Adipose tissue (tissue), 3 donors: ENCODE results near the gene TFDP2. TPM values are rescaled to one million over a fixed set of nuclear protein-coding genes. Genes with fewer than 3 reads are reported as not detected.
"Not testable (repeated sequence)": the region's sequence is repeated elsewhere in the genome, so short reads cannot be mapped to it uniquely, and the experiment has no call there.

Experiments used
- H3K27ac ChIP-seq: one replicate; pipeline ENCODE4 v1.5.1; 2013; ENCODE audit warnings: low read depth, low read length
- WGBS, 3 donors: extraction: QIAGEN DNeasy Blood & Tissue Kit; methylation state at CpG; one replicate each; pipeline ENCODE4 v1.1.7; 2013; 5-methylcytosine and 5-hydroxymethylcytosine counted together
- polyA plus RNA-seq, 3 donors: library from polyadenylated mRNA; stranded (reverse); fragments of 200-250 nt; gene quantifications; one replicate each; pipeline ENCODE4 v1.2.3, GENCODE V29; 2013
- donor health status: healthy with polysubstance abuse.
- donor health status: Bipolar disorder and iron deficiency.
- donor health status: healthy.

The TFDP2 gene
- polyA plus RNA-seq, 3 donors: 6.7 to 22.6 (median 19.7) TPM

DNA sequence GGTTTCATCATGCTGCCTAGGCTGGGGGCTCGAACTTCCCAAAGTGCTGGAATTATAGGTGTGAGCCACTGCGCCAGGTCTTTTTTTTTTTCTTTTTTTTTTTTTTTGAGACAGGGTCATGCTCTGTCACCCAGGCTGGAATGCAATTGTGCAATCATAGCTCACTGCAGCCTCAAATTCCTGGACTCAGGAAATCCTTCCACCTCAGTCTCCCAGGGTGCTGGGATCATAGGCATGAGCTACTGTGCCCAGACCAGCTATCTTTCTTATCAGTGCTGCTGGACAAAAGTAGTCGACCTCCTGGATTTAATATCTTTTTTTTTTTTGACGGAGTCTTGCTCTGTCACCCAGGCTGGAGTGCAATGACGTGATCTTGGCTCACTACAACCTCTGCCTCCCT, 60.8 kb downstream of the TFDP2 start:
- whole genome bisulfite sequencing, 3 donors: 89 to 93% (median 90%) methylated on average over 5 of the region's 5 CpGs

DNA sequence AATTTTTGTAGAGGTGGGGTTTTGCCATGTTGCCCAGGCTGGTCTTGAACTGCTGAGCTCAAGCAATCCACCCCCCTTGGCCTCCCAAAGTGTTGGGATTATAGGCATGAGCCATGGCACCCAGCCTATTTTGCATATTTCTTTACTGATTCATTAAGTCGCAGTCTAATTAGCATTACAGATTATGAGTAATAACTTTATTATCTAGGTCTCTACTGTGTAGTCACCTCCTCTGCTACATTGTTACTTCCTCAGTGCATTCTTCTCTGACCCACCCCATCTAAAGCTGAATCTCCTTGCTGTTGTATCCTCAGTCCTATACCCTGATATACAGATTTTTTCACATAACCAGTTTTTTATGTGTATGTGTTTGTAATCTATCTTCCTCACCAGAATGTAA, 61.7 kb downstream of the TFDP2 start:
- whole genome bisulfite sequencing, 3 donors: 81 to 100% (median 87%) methylated on average over 1 of the region's 1 CpG
- H3K27ac ChIP-seq: no peak overlapping the region

More for the DNA sequence above, 60.8 kb downstream of the TFDP2 start:
- H3K27ac ChIP-seq: no peak overlapping the region

DNA sequence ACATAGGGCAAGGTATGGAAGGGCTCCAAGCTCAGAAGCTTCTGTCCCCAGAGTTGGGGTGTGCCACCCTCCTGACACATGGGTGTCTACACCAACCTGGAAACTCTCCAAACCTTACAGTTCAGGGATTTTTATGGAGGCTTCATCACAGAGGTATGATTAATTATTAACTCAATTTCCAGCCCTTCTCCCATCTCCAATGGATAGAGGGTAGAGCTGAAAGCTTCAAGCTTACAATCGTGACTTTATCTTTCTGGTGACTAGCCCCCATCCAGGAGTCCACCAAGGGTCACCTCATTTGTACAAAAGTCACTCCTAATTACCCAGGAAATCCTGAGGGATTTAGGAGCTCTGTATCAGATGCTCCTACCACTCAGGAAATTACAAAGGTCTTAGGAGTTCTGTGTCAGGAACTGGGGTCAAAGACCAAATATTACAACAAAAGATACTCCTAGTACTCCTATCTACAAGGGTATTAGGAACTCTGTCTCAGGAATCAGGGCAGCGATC, 62.7 kb downstream of the TFDP2 start:
- 67 to 75% (median 70%) methylated on average over 2 of the region's 2 CpGs for WGBS, 3 donors
- H3K27ac ChIP-seq: no peak overlapping the region

DNA sequence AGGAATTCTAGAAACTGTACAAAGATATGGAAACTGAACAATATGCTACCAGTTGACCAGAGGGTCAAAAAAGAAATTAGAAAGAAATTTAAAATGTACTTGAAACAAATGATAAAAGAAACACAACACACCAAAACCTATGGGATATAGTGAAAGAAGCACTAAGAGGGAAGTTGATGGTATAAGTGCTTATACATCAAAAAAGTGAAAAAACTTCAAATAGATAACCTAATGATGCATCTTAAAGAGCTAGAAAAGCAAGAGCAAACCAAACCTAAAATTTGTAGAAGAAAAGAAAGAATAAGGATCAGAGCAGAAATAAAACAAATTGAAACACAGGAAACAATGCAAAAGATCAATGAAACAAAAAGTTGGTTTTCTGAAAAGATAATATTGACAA, 68.2 kb downstream of the TFDP2 start:
- no peak overlapping the region for H3K27ac ChIP-seq

DNA sequence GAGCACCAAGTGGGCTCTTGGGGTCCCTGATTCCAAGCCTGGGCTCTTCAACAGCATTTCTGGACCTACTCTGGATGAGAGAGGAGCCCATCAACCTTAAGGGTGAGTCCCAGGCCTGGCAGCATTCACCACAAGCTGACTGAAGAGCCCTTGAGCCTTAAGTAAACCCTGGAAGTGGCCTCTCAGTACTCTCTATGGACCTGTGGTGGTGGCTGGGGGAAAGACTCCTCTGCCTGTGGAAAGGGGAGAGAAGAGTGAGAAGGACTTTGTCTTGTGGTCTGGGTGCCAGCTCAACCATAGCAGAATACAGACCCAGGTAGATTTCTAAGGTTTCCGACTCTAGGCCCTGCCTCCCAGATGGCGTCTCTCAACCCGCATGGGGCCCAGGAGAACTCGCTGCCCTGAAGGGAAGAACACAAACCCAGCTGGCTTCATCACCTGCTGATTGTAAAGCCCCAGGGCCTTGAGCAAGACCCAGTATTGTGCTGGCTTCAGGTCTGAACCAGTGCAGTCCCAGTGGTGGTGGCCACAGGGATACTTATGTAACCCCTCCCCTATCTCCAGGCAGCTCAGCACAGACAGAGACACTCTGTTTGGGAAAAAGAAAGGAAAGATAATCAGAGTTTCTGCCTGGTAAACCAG, 71.4 kb downstream of the TFDP2 start:
- 97 to 99% (median 97%) methylated on average over 4 of the region's 4 CpGs for WGBS, 3 donors
- H3K27ac ChIP-seq: no peak overlapping the region

DNA sequence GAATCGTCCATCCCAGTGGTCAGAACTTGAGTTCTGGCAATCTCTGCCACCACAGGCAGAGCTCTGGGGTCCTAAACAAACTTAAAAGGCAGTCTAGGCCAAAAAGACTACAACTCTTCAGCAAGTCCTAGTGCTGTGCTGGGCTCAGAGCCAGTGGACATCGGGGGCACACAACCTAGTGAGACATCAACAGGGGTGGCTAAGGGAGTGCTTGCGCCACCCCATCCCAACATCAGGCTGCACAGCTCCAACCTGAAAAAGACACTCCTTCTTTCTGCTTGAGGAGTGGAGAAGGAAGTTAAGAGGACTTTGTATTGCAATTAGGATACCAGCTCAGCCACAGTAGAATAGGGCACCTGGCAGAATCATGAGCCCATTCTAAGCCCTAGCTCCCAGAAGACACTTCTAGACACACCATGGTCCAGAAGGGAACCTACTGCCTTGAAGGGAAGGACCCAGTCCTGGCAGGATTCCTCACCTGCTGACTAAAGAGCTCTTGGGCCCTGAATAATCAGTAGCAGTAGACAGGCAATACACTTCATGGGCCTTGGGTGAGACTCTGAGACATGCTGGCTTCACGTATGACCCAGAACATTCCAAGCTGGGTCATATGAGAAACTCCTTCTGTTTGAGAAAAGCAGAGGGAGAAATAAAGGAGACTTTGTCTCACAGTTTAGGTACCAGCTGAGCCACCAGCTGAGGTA, 72.0 kb downstream of the TFDP2 start:
- H3K27ac ChIP-seq: no peak overlapping the region
- 93 to 95% (median 95%) methylated on average over 4 of the region's 4 CpGs for WGBS, 3 donors

DNA sequence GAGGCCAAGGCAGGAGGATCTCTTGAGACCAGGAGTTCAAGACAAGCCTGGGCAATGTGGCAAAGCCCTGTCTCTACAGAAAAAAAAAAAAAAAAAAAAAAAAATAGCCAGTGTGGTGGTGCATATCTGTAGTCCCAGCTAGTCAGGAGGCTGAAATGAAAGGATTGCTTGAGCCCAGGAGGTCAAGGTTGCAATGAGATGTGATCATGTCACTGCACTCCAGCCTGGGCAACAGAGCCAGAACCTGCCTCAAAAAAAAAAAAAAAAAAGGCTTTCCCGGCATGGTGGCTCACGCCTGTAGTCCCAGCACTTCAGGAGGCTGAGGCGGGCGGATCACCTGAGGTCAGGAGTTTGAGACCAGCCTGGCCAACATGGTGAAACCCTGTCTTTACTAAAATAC, 73.7 kb downstream of the TFDP2 start:
- 91 to 95% (median 93%) methylated on average over 2 to 4 of the region's 4 CpGs for WGBS, 3 donors
- H3K27ac ChIP-seq: not testable (repeated sequence)

DNA sequence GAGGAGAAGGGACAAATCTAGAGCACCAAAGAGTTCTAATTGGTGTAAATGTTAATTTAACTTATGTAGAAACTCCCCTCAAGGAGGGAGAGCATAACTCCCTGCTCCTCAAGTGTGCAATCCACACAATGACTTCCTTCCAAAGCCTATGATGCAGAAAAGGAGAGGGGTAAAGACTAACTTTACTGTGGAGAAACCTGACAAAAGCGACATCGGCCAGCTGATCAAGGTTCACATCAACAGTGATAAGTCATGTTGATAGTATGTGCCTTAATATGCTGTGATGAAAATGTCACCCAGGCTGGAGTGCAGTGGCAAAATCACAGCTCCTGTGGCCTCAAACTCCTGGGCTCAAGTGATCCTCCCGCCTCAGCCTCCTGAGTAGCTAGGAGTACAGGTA, 76.5 kb downstream of the TFDP2 start:
- 94 to 96% (median 96%) methylated on average over 3 of the region's 3 CpGs for WGBS, 3 donors
- no peak overlapping the region for H3K27ac ChIP-seq

DNA sequence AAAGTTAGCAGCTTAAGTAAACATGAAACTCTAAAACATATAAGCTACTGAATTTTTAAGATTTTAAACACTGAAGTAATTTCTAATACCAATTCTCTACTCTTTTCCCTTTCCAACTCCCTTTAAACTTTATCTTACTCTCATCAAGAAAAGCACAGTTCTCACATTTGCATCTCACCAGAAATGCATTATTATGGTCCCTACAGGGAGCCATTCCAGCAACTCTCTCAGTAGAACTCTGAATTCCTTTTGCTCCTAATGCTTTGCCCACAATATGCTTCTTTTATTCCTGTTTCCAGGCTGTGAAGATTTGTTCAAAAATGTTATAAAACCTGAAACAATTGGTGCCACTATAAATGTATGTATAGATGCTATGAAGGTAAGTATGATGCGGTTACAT, 83.4 kb downstream of the TFDP2 start:
- no peak overlapping the region for H3K27ac ChIP-seq
- 97 to 100% (median 99%) methylated on average over 1 of the region's 1 CpG for WGBS, 3 donors

DNA sequence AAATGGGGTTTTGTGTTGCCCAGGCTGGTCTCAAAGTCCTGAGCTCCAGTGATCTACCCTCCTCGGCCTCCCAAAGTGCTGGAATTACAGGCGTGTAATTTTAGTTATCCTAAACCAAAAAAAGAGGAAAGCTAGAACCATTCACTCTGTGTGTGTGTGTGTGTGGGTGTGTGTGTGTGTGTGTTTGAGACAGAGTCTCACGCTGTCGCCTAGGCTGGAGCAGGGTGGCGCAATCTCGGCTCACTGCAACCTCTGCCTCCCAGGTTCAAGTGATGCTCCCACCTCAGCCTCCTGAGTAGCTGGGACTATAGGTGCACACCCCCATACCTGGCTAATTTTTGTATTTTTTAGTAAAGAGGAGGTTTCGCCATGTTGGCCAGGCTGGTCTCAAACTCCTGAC, 84.0 kb downstream of the TFDP2 start:
- H3K27ac ChIP-seq: no peak overlapping the region
- 89 to 93% (median 92%) methylated on average over 7 of the region's 7 CpGs for WGBS, 3 donors

DNA sequence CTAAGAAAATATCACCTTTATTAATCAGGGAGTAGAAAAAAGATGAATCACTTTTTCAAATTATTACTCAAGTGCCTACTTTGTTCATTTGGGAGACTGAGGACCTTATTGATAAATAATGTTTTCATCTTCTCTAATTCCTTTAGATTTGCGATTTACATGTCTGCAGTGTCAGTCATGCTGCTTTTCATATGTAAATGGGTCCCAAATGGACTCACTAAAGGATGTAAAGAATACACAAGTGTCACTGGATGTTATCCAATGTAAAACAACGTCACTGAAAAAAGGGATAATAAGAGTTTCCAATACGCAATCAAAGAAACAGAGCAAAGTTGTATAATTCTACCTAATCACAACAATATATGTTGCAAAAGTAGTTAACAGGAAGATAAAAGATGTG, 84.9 kb downstream of the TFDP2 start:
- WGBS, 3 donors: 82 to 96% (median 88%) methylated on average over 3 of the region's 3 CpGs
- H3K27ac ChIP-seq: no peak overlapping the region

DNA sequence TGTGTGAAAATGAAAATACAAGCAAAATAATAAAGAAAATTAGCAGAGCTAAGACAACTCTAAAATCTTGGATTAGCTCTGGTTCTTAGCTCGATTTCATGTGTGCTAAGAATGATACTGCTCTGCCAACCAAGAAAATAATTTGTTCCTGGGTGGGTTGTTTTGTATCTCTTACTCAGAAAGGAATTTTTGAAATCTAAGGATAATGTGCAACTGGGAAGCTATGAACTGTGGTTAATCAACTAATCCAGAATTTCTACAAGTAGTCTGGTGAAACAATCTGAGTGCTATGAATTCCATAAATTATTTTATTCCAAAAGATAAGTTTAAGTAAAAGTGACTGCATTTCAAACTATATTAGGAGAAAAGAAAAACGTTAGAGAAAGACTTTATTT, 92.0 kb downstream of the TFDP2 start:
- no peak overlapping the region for H3K27ac ChIP-seq
- 55 to 76% (median 69%) methylated on average over 2 of the region's 2 CpGs for WGBS, 3 donors

DNA sequence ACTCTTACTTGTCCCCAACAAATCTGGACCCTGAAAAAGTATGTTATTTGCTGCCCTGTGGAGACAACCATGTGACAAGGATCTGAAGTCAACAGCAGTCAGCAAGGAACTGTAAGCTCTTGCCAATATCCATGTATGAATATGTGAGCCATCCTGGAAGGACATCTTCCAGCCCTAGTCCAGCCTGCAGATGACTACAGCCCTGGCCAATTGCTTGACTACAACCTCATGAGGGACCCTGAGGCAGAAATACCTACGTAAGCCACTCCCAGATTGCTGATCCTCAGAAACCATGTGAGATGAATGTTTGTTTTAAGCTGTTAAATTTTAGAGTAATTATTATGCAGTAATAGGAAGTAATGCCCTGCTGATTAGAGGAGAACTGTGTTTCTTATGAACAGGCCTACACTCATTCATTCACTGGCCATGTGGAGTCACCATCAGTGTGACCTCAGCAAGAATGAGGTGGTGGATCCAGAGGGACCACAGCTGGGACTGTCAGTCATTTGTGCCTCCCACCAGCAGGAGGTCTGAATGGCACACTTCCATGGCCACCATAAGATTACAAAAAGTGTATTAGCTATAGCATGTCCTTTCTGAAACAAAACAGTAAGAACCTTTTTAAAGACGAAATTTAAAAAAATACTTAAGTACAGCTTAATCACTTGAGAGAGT, 92.6 kb downstream of the TFDP2 start:
- H3K27ac ChIP-seq: no peak overlapping the region
- 69 to 94% (median 93%) methylated on average over 2 of the region's 2 CpGs for WGBS, 3 donors

DNA sequence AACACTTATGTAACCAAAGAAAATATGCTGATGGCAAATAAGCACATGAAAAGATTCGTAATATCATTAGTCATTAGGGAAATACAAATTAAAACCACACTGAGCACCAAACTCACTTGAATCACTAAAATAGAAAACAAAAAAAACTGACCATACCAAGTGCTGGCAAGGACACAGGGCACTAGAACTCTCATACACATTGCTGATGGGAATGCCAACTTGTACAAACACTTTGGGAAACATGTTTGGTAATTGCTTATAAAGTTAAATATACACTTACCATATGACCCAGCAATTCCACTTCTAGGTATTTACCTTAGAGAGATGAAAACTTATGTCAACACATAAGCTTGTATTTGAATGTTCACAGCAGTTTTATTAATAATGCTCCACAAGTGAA, 95.5 kb downstream of the TFDP2 start:
- no peak overlapping the region for H3K27ac ChIP-seq
- WGBS, 3 donors: 74 to 93% (median 77%) methylated on average over 1 of the region's 1 CpG

DNA sequence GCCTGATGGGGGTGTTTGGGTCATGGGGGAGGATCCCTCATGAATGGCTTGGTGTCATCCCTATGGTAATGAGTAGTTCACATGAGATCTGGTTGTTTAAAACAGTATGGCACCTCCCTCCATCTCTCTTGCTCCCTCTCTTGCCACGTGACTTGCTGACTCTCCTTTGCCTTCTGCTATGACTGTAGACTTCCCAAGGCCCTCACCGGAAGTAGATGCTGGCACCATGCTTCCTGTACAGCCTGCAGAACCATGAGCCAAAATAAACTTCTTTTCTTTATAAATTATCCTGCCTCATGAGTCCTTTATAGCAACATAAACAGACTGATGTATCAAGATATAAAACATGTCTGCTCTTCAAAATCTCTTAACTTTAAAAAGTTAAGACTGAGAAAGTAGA, 96.1 kb downstream of the TFDP2 start:
- no peak overlapping the region for H3K27ac ChIP-seq
- 53 to 91% (median 58%) methylated on average over 2 of the region's 2 CpGs for WGBS, 3 donors

DNA sequence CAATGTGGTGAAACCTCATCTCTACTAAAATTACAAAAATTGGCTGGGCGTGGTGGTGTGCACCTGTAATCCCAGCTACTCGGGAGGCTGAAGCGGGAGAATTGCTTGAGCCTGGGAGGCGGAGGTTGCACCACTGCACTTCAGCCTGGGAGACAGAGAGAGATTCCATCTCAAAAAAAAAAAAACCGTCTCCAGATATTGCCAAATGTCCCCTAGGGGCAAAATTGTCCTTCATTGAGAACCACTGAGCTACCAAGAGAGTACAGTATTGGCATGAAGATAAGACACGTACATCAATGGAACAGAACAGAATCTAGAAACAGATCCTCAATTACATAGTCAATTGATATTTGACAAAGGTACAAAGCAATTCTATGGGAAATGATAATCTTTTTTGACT, 98.0 kb downstream of the TFDP2 start:
- no peak overlapping the region for H3K27ac ChIP-seq
- WGBS, 3 donors: 91 to 96% (median 93%) methylated on average over 6 of the region's 6 CpGs

DNA sequence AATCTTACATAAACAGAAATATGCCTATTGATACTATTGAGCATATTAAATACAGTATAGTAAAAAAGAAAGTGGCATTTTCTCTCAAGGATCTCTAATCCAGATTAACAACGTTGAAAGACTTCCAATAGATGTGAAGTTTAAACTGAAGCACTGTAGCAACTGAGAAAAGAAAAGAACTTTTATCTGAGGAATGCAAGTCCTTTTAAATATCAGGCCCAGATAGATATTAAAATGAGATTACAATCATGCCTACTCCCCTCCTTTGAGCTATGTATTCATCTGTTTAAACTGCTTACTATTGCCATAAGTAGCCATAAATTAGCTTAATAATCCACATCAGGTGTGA, 102.3 kb downstream of the TFDP2 start:
- H3K27ac ChIP-seq: no peak overlapping the region
- WGBS, 3 donors: 41% methylated on average over 1 of the region's 1 CpG

DNA sequence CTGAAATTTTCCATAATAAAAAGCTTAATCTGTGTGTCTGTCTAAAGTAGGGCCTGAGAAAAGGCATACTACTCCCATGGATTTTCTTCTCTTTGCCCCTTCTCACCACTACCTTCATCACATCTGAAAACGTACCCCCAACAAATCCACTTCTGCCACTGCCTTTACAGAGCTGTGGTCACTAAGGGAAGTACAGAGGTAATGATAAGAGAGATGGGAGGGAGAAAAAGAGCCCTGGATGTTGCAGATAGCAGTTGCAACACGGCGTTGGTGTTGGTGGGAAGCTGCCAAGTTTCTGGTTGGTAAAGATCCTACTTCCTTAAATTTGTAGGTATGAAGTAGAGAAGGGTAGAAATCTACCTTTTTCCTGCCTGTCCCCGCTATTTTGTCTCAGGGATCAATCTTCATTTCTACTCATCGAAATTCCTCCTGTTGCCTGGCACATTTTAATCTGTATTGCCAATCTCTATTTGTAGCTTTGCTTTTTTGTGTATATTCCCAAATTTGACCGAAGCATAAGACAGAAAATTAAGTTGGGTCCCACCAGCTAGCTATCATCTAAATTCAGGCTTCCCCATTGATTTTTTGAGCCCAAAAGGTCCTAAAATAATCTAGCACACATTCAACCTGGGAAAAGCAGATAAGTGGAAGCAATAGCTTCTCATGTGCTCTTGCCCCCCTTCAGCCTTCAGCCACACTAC, 102.9 kb downstream of the TFDP2 start:
- WGBS, 3 donors: 43 to 71% (median 52%) methylated on average over 6 of the region's 6 CpGs

DNA sequence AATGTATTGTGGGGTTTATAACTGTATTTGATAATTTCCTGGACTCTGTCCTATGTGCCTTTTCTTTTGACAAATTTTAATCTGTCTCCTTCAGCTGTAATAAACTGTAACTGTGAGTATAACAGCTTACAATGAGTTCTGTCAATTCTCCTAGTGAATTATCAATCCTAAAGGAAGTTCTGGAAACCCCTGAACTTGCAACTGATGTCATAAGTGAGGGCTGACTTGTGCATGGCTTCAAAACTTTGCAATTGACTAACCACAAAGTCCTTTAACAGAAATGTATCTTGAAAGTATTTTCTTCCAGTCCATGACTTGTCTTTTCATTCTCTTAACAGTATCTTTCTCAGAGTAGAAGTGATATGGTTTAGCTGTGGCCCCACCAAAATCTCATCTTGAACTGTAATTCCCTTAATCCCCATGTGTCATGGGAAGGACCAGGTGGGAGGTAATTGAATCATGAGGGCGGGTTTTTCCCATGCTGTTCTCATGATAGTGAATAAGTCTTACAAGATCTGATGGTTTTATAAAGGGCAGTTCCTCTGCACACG, 108.3 kb downstream of the TFDP2 start:
- H3K27ac ChIP-seq: no peak overlapping the region
- WGBS, 3 donors: 93 to 100% (median 98%) methylated on average over 2 of the region's 2 CpGs

More for the DNA sequence above, 102.9 kb downstream of the TFDP2 start:
- H3K27ac ChIP-seq: no peak overlapping the region
